Neural cell (in vitro differentiated cells): ENCODE measurements around the gene PSMC3. TPM values are rescaled to one million over a fixed set of nuclear protein-coding genes. Genes with fewer than 3 reads are reported as not detected.

Experiments used
- H2AFZ ChIP-seq: fragments of 200-600, 300-800 bp; sonication (generic), shearing (Covaris generic); 2 replicates; pipeline ENCODE4 v1.6.0; 2014; ENCODE audit warnings: low read depth, mild to moderate bottlenecking, antibody characterized with exemption, low read length, moderate library complexity
- H3F3A ChIP-seq: fragments of 200-600 bp; shearing (Covaris generic); 2 replicates; pipeline ENCODE4 v1.6.1; 2016; ENCODE audit warnings: mild to moderate bottlenecking, moderate library complexity, mixed read lengths, antibody characterized with exemption, low read length; ENCODE audit not compliant: insufficient read depth, poor library complexity, severe bottlenecking
- H3K27ac ChIP-seq: fragments of 200-600, 300-800 bp; sonication (generic), shearing (Covaris generic); 2 replicates; pipeline ENCODE4 v1.5.1; 2014; ENCODE audit warnings: mild to moderate bottlenecking, low read length, moderate library complexity
- H3K27me3 ChIP-seq: fragments of 300-800, 200-600 bp; sonication (generic), shearing (Covaris generic); 2 replicates; pipeline ENCODE4 v1.6.0; 2014; ENCODE audit warnings: mild to moderate bottlenecking, low read depth, low read length, moderate library complexity; ENCODE audit not compliant: insufficient read depth
- H3K36me3 ChIP-seq: fragments of 300-800, 200-600 bp; sonication (generic), shearing (Covaris generic); 2 replicates; pipeline ENCODE4 v1.5.1; 2014; ENCODE audit warnings: mild to moderate bottlenecking, antibody characterized with exemption, low read length, moderate library complexity; ENCODE audit not compliant: insufficient read depth
- H3K4me2 ChIP-seq: fragments of 300-800, 200-600 bp; sonication (generic), shearing (Covaris generic); 2 replicates; pipeline ENCODE4 v1.6.0; 2014; ENCODE audit warnings: mild to moderate bottlenecking, low read length
- H3K4me3 ChIP-seq: fragments of 300-800, 200-600 bp; sonication (generic), shearing (Covaris generic); 2 replicates; pipeline ENCODE4 v1.5.1; 2014; ENCODE audit warnings: mild to moderate bottlenecking, low read length, moderate library complexity
- H3K79me2 ChIP-seq: fragments of 200-600 bp; shearing (Covaris generic); replicated peaks from 2 replicates; pipeline ENCODE4 v1.6.0; 2014; ENCODE audit warnings: mild to moderate bottlenecking, low read length, moderate library complexity; ENCODE audit not compliant: insufficient read depth
- H3K9ac ChIP-seq: fragments of 300-800, 200-600 bp; sonication (generic), shearing (Covaris generic); 2 replicates; pipeline ENCODE4 v1.6.1; 2016; ENCODE audit warnings: mild to moderate bottlenecking, low read length, mixed read lengths
- H3K9me2 ChIP-seq: fragments of 200-600 bp; shearing (Covaris generic); 2 replicates; pipeline ENCODE4 v1.6.1; 2016; ENCODE audit warnings: mild to moderate bottlenecking, low read length, mixed read lengths; ENCODE audit not compliant: insufficient read depth
- H3K9me3 ChIP-seq: fragments of 200-600, 300-800 bp; sonication (generic), shearing (Covaris generic); 2 replicates; pipeline ENCODE4 v1.6.1; 2016; ENCODE audit warnings: mild to moderate bottlenecking, mixed run types, low read length, moderate library complexity, mixed read lengths
- H4K20me1 ChIP-seq: fragments of 200-600 bp; shearing (Covaris generic); 2 replicates; pipeline ENCODE4 v1.6.1; 2016; ENCODE audit warnings: mild to moderate bottlenecking, mixed run types; ENCODE audit not compliant: insufficient read depth
- CTCF ChIP-seq: fragments of 450-650 bp; IDR thresholded peaks from 2 replicates; pipeline ENCODE4 v1.5.1; 2014; ENCODE audit warnings: antibody characterized with exemption, mild to moderate bottlenecking, moderate library complexity; ENCODE audit not compliant: poor library complexity, severe bottlenecking
- EP300 ChIP-seq: fragments of 450-650 bp; conservative IDR thresholded peaks from 2 replicates; pipeline ENCODE4 v1.6.1; 2014; ENCODE audit warnings: antibody characterized with exemption, mild to moderate bottlenecking, moderate library complexity; ENCODE audit not compliant: poor library complexity, severe bottlenecking
- EZH2 ChIP-seq: fragments of 200-600, 300-800 bp; shearing (Covaris generic), sonication (generic); IDR thresholded peaks from 2 replicates; pipeline ENCODE4 v1.6.1; 2014; ENCODE audit warnings: antibody characterized with exemption, low read length, borderline replicate concordance, mild to moderate bottlenecking; ENCODE audit not compliant: insufficient read depth, poor library complexity, severe bottlenecking
- MXI1 ChIP-seq: fragments of 450-650 bp; conservative IDR thresholded peaks from 2 replicates; pipeline ENCODE4 v1.6.1; 2014; ENCODE audit warnings: antibody characterized with exemption, mild to moderate bottlenecking; ENCODE audit not compliant: poor library complexity, severe bottlenecking
- POLR2AphosphoS5 ChIP-seq: IDR thresholded peaks from 2 replicates; pipeline ENCODE4 v1.6.1; 2012
- RAD21 ChIP-seq: fragments of 450-650 bp; conservative IDR thresholded peaks from 2 replicates; pipeline ENCODE4 v1.6.1; 2014; ENCODE audit warnings: antibody characterized with exemption, mild to moderate bottlenecking, moderate library complexity
- REST ChIP-seq: IDR thresholded peaks from 2 replicates; pipeline ENCODE4 v1.6.1; 2012; ENCODE audit warnings: borderline replicate concordance
- SMC3 ChIP-seq: fragments of 450-650 bp; conservative IDR thresholded peaks from 2 replicates; pipeline ENCODE4 v1.6.1; 2014; ENCODE audit warnings: antibody characterized with exemption, mild to moderate bottlenecking, moderate library complexity; ENCODE audit not compliant: poor library complexity
- TAF1 ChIP-seq: IDR thresholded peaks from 2 replicates; pipeline ENCODE4 v1.6.1; 2012; ENCODE audit warnings: low read depth
- polyA plus RNA-seq: library from polyadenylated mRNA; depleted of rRNA; stranded (reverse); fragments of >200 nt; gene quantifications from 2 replicates; pipeline ENCODE4 v1.2.3, GENCODE V29; 2014

Gene PSMC3
- polyA plus RNA-seq, 1 donor from 2014 or later: 157 TPM

GRCh38 chr11:47391077-47391583, 35.1 kb downstream of the PSMC3 start:
- no peak overlapping the region for H3K9ac ChIP-seq
- no peaks in the 10 kb centered on the region for H3K9me3 ChIP-seq
- H3K27ac ChIP-seq: no peak overlapping the region
- H2AFZ ChIP-seq: no peak overlapping the region
- no peak overlapping the region for H3K4me2 ChIP-seq
- no peaks in the 10 kb centered on the region for H3K36me3 ChIP-seq
- H3F3A ChIP-seq: no peaks in the 10 kb centered on the region
- no peaks in the 10 kb centered on the region for H3K9me2 ChIP-seq
- no peaks in the 10 kb centered on the region for H3K79me2 ChIP-seq
- no peaks in the 10 kb centered on the region for H3K27me3 ChIP-seq
- TF ChIP-seq CTCF (no peak), MXI1 (no peak), TAF1 (no peak), SMC3 (no peak), RAD21 (no peak), REST (no peak), EZH2 (no peak)
- H4K20me1 ChIP-seq: no peaks in the 10 kb centered on the region
- no peak overlapping the region for H3K4me3 ChIP-seq

GRCh38 chr11:47390422-47390760, 35.8 kb downstream of the PSMC3 start:
- Histone ChIP-seq H3K27ac (no peak overlapping the region), H3K9me2 (no peaks in the 10 kb centered on the region), H2AFZ (no peak overlapping the region), H3F3A (no peaks in the 10 kb centered on the region), H3K4me2 (no peak overlapping the region), H3K4me3 (no peak overlapping the region), H3K27me3 (no peaks in the 10 kb centered on the region), H3K36me3 (no peaks in the 10 kb centered on the region), H4K20me1 (no peaks in the 10 kb centered on the region), H3K9ac (no peak overlapping the region), H3K79me2 (no peaks in the 10 kb centered on the region), H3K9me3 (no peaks in the 10 kb centered on the region)
- TF ChIP-seq EZH2: no peak
- TF ChIP-seq POLR2AphosphoS5: no peak

GRCh38 chr11:47389577-47390421, 36.4 kb downstream of the PSMC3 start:
- H3K9ac ChIP-seq: no peak overlapping the region

More at GRCh38 chr11:47389577-47390421, 36.4 kb downstream of the PSMC3 start:
- Histone ChIP-seq H3K4me2 (no peak overlapping the region), H3K27me3 (no peaks in the 10 kb centered on the region), H3K36me3 (no peaks in the 10 kb centered on the region), H3K79me2 (no peaks in the 10 kb centered on the region), H3K9me2 (no peaks in the 10 kb centered on the region), H3F3A (no peaks in the 10 kb centered on the region), H4K20me1 (no peaks in the 10 kb centered on the region), H3K4me3 (no peak overlapping the region), H2AFZ (no peak overlapping the region), H3K27ac (no peak overlapping the region), H3K9me3 (no peaks in the 10 kb centered on the region)
- TF ChIP-seq EP300 (no peak), RAD21 (no peak), EZH2 (no peak), CTCF (no peak), POLR2AphosphoS5 (no peak), SMC3 (no peak), TAF1 (no peak)
